ENCODE data around the gene EFHC1. TPM values are rescaled to one million over a fixed set of nuclear protein-coding genes. Genes with fewer than 3 reads are reported as not detected.
A peak's percentile ranks its signal among the peaks of the same experiment; 100 is the strongest.

The EFHC1 gene
- total RNA-seq, 1 experiment from 2014 or later, result 15.5 TPM

GRCh38 chr6:52420668-52421358 is 671 bp downstream of the EFHC1 start:
- ATAC-seq (peak; percentile 20), DNase-seq (ENCODE audit: low spot score) (no peak)
- Mint-ChIP-seq H3K27me3 (ENCODE audit: low read depth) (no peaks in the 10 kb centered on the region), H3K4me1 (peaks cover 18% of the 10 kb centered on the region), H3K9me3 (no peaks in the 10 kb centered on the region), H3K4me3 (no peak overlapping the region), H3K27ac (no peak overlapping the region), H3K36me3 (no peaks in the 10 kb centered on the region)
- TF ChIP-seq PREB (CRISPR knock-in tag; IDR thresholded peaks at IDR 0.05; ENCODE audit: borderline replicate concordance) (no peak), GTF2I (CRISPR knock-in tag; conservative IDR thresholded peaks at IDR 0.05) (no peak), GABPB1 (CRISPR knock-in tag; IDR thresholded peaks at IDR 0.05) (no peak), ZNF532 (CRISPR knock-in tag; IDR thresholded peaks at IDR 0.05; ENCODE audit: borderline replicate concordance) (no peak)
- TF ChIP-seq, protein P1, sequence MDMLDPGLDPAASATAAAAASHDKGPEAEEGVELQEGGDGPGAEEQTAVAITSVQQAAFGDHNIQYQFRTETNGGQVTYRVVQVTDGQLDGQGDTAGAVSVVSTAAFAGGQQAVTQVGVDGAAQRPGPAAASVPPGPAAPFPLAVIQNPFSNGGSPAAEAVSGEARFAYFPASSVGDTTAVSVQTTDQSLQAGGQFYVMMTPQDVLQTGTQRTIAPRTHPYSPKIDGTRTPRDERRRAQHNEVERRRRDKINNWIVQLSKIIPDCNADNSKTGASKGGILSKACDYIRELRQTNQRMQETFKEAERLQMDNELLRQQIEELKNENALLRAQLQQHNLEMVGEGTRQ (CRISPR knock-in tag; IDR thresholded peaks at IDR 0.05), result no peak
- TF ChIP-seq, protein P2, sequence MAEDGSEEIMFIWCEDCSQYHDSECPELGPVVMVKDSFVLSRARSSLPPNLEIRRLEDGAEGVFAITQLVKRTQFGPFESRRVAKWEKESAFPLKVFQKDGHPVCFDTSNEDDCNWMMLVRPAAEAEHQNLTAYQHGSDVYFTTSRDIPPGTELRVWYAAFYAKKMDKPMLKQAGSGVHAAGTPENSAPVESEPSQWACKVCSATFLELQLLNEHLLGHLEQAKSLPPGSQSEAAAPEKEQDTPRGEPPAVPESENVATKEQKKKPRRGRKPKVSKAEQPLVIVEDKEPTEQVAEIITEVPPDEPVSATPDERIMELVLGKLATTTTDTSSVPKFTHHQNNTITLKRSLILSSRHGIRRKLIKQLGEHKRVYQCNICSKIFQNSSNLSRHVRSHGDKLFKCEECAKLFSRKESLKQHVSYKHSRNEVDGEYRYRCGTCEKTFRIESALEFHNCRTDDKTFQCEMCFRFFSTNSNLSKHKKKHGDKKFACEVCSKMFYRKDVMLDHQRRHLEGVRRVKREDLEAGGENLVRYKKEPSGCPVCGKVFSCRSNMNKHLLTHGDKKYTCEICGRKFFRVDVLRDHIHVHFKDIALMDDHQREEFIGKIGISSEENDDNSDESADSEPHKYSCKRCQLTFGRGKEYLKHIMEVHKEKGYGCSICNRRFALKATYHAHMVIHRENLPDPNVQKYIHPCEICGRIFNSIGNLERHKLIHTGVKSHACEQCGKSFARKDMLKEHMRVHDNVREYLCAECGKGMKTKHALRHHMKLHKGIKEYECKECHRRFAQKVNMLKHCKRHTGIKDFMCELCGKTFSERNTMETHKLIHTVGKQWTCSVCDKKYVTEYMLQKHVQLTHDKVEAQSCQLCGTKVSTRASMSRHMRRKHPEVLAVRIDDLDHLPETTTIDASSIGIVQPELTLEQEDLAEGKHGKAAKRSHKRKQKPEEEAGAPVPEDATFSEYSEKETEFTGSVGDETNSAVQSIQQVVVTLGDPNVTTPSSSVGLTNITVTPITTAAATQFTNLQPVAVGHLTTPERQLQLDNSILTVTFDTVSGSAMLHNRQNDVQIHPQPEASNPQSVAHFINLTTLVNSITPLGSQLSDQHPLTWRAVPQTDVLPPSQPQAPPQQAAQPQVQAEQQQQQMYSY (CRISPR knock-in tag; IDR thresholded peaks at IDR 0.05), result peak; percentile 85
- ChIA-PET POLR2A (interaction anchor here (1.8 kb wide), 1 partner anchor 157 kb away, joined by 5 read pairs; the partner anchor contains the start of gene TRAM2), CTCF (interaction anchor here (0.7 to 3.1 kb wide), 6 partner anchors 156 to 255 kb away, joined by 3 to 20 read pairs (median 6); partner anchors contain the start of gene TRAM2)

DNA sequence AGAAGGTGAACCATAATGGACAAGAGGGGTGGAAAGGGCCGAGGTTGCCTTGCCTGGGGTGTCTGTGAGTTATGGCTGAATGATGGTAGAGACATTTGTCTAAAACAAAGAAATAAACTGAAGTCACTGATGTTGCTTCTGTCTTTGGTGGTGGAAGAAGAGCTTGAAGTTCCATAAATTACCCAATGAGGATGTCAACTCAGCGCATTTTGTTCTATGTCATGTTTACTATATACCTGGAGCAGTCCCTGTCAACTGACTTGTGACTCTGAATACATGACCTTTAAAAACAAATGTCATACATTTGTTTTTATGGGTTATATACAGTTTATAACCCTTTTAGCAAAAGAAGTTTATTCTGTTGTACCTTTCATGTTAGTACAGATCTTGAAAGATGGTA is 2.0 kb downstream of the EFHC1 start:
- no peak overlapping the region for H3K27ac Mint-ChIP-seq
- no peaks in the 10 kb centered on the region for H3K9me3 Mint-ChIP-seq
- no peaks in the 10 kb centered on the region for H3K36me3 Mint-ChIP-seq
- ATAC-seq (no peak), DNase-seq (ENCODE audit: low spot score) (no peak)
- TF ChIP-seq ATF6 (CRISPR knock-in tag; IDR thresholded peaks at IDR 0.05), result no peak
- no peak for TF ChIP-seq JAZF1 (CRISPR knock-in tag; IDR thresholded peaks at IDR 0.05)
- no peak for TF ChIP-seq MAX (CRISPR knock-in tag; IDR thresholded peaks at IDR 0.05)
- TF ChIP-seq TCF7 (CRISPR knock-in tag; IDR thresholded peaks at IDR 0.05; ENCODE audit: low read depth), result no peak
- no peak for TF ChIP-seq E2F5 (CRISPR knock-in tag; IDR thresholded peaks at IDR 0.05)
- TF ChIP-seq SOX15 (CRISPR knock-in tag; IDR thresholded peaks at IDR 0.05), result no peak
- no peak for TF ChIP-seq TP53 (CRISPR knock-in tag; IDR thresholded peaks at IDR 0.05)
- TF ChIP-seq, protein P3, sequence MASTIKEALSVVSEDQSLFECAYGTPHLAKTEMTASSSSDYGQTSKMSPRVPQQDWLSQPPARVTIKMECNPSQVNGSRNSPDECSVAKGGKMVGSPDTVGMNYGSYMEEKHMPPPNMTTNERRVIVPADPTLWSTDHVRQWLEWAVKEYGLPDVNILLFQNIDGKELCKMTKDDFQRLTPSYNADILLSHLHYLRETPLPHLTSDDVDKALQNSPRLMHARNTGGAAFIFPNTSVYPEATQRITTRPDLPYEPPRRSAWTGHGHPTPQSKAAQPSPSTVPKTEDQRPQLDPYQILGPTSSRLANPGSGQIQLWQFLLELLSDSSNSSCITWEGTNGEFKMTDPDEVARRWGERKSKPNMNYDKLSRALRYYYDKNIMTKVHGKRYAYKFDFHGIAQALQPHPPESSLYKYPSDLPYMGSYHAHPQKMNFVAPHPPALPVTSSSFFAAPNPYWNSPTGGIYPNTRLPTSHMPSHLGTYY (CRISPR knock-in tag; IDR thresholded peaks at IDR 0.05), result no peak
- TF ChIP-seq ELF4 (CRISPR knock-in tag; IDR thresholded peaks at IDR 0.05; ENCODE audit: low read depth), result no peak
- no peak for TF ChIP-seq NR3C1 (CRISPR knock-in tag; conservative IDR thresholded peaks at IDR 0.05; ENCODE audit: low read depth)
- no peak for TF ChIP-seq GTF2I (CRISPR knock-in tag; conservative IDR thresholded peaks at IDR 0.05)
- TF ChIP-seq FOXJ3 (CRISPR knock-in tag; IDR thresholded peaks at IDR 0.05; ENCODE audit: borderline replicate concordance), result no peak
- peaks cover 14% of the 10 kb centered on the region for H3K4me1 Mint-ChIP-seq
- POLR2A ChIA-PET, result interaction anchor here (1.8 kb wide), 1 partner anchor 155 kb away, joined by 5 read pairs; the partner anchor contains the start of gene TRAM2
- no peak overlapping the region for H3K4me3 Mint-ChIP-seq
- H3K27me3 Mint-ChIP-seq (ENCODE audit: low read depth), result no peaks in the 10 kb centered on the region
- CTCF ChIA-PET, result no interaction called here

Data from WTC11 (cell line).